ENCODE results near the gene PPARG. TPM values are rescaled to one million over a fixed set of nuclear protein-coding genes. Genes with fewer than 3 reads are reported as not detected.

The PPARG gene
- total and polyA plus RNA-seq, 2 of the 13 experiments (the other 11 are each of a cell fraction or from before 2014, with no cell fraction given), result 13.9 to 58.3 TPM

GRCh38 chr3:12452361-12453330 is 163.8 kb downstream of the PPARG start (continued):
- no peak for TF ChIP-seq ZNF83 (CRISPR knock-in tag; IDR thresholded peaks at IDR 0.05; ENCODE audit: borderline replicate concordance)
- TF ChIP-seq ZFP41 (CRISPR knock-in tag; IDR thresholded peaks at IDR 0.05; ENCODE audit: borderline replicate concordance), result no peak
- TF ChIP-seq ZNF713 (CRISPR knock-in tag; IDR thresholded peaks at IDR 0.05), result 0 out of 2 replicates have a peak, but pooled peaks have one; percentile 20
- no peak for TF ChIP-seq KLF11 (CRISPR knock-in tag; IDR thresholded peaks at IDR 0.05)
- TF ChIP-seq ZNF280D (CRISPR knock-in tag; IDR thresholded peaks at IDR 0.05), result peak; percentile 94; the same call in 1 of the 2 replicates
- no peak for TF ChIP-seq ZNF225 (CRISPR knock-in tag; IDR thresholded peaks at IDR 0.05)
- TF ChIP-seq ZSCAN29 (CRISPR knock-in tag; conservative IDR thresholded peaks at IDR 0.05), result peak; percentile 78; the same call in 1 of the 2 replicates
- peak; percentile 71; the same call in 1 of the 2 replicates for TF ChIP-seq THRA (CRISPR knock-in tag; IDR thresholded peaks at IDR 0.05; ENCODE audit: borderline replicate concordance)
- peak; percentile 64; the same call in 1 of the 2 replicates for TF ChIP-seq WIZ (CRISPR knock-in tag; IDR thresholded peaks at IDR 0.05)
- TF ChIP-seq ZNF777 (CRISPR knock-in tag; IDR thresholded peaks at IDR 0.05), result no peak
- TF ChIP-seq RBFOX2 (IDR thresholded peaks at IDR 0.05; ENCODE audit: low read depth, low read length), result no peak
- no peak for TF ChIP-seq ZNF326 (CRISPR knock-in tag; IDR thresholded peaks at IDR 0.05; ENCODE audit: borderline replicate concordance)
- TF ChIP-seq ZNF75D (CRISPR knock-in tag; IDR thresholded peaks at IDR 0.05; ENCODE audit: borderline replicate concordance), result no peak
- peak; percentile 48; the same call in 1 of the 2 replicates for TF ChIP-seq ZKSCAN8 (CRISPR knock-in tag; IDR thresholded peaks at IDR 0.05; ENCODE audit: borderline replicate concordance)
- TF ChIP-seq ETV6 (CRISPR knock-in tag; conservative IDR thresholded peaks at IDR 0.05), result no peak
- no peak for TF ChIP-seq ZNF274 (CRISPR knock-in tag; IDR thresholded peaks at IDR 0.05)
- TF ChIP-seq POGZ (CRISPR knock-in tag; IDR thresholded peaks at IDR 0.05), result peak; percentile 75
- TF ChIP-seq SOX6 (IDR thresholded peaks at IDR 0.05), result no peak
- TF ChIP-seq SOX6 (CRISPR knock-in tag; IDR thresholded peaks at IDR 0.05), result peak; percentile 85
- TF ChIP-seq ZNF556 (CRISPR knock-in tag; IDR thresholded peaks at IDR 0.05; ENCODE audit: borderline replicate concordance), result peak; percentile 81
- TF ChIP-seq BORCS8-MEF2B (CRISPR knock-in tag; IDR thresholded peaks at IDR 0.05), result no peak
- TF ChIP-seq FOXA3 (CRISPR knock-in tag; IDR thresholded peaks at IDR 0.05), result peak; percentile 85

Data from HepG2 (cell line).